Liver (tissue), 9 donors: ENCODE data around the gene LRRC53. TPM values are rescaled to one million over a fixed set of nuclear protein-coding genes. Genes with fewer than 3 reads are reported as not detected.

Experiments
- DNase-seq: peaks from one replicate; pipeline ENCODE4 v3.0.0-alpha.2; 2017; ENCODE audit warnings: low spot score
- H3K27ac ChIP-seq, 2 donors: one replicate each; pipeline ENCODE4 v1.7.0; 2013; ENCODE audit warnings: inconsistent platforms in 2 of 2, low read length in 2 of 2, control low read depth in 1 of 2, low read depth in 1 of 2, mild to moderate bottlenecking in 1 of 2
- H3K27me3 ChIP-seq, 4 donors: one replicate each; pipeline versions ENCODE4 v1.6.1 to v1.7.0; 2013; ENCODE audit warnings: low read length in 3 of 4, inconsistent platforms in 1 of 4, mild to moderate bottlenecking in 1 of 4, moderate library complexity in 1 of 4; ENCODE audit not compliant: control insufficient read depth in 4 of 4, insufficient read depth in 4 of 4
- H3K36me3 ChIP-seq, 4 donors: one replicate each; pipeline versions ENCODE4 v1.6.1 to v1.7.0; 2013; ENCODE audit warnings: low read length in 3 of 4, mild to moderate bottlenecking in 3 of 4, low read depth in 1 of 4, moderate library complexity in 1 of 4; ENCODE audit not compliant: control insufficient read depth in 4 of 4, insufficient read depth in 3 of 4
- H3K4me1 ChIP-seq, 4 donors: one replicate each; pipeline versions ENCODE4 v1.6.1 to v1.7.0; 2013; ENCODE audit warnings: low read length in 3 of 4, mild to moderate bottlenecking in 3 of 4, moderate library complexity in 1 of 4; ENCODE audit not compliant: control insufficient read depth in 4 of 4, insufficient read depth in 4 of 4
- H3K4me3 ChIP-seq, 3 donors: one replicate each; pipeline versions ENCODE4 v1.6.1 to v1.7.0; 2013; ENCODE audit warnings: low read length in 3 of 3, control low read depth in 1 of 3, low read depth in 1 of 3, mild to moderate bottlenecking in 1 of 3
- H3K9ac ChIP-seq, 2 donors: one replicate each; pipeline ENCODE4 v1.7.0; 2013; ENCODE audit warnings: low read length in 2 of 2, mild to moderate bottlenecking in 2 of 2, moderate library complexity in 2 of 2, control low read depth in 1 of 2, low read depth in 1 of 2
- H3K9me3 ChIP-seq, 4 donors: one replicate each; pipeline versions ENCODE4 v1.6.1 to v1.7.0; 2013; ENCODE audit warnings: low read length in 3 of 4; ENCODE audit not compliant: control insufficient read depth in 4 of 4
- CTCF ChIP-seq: fragments of 150-350 bp; IDR thresholded peaks from 2 replicates; pipeline ENCODE4 v1.5.1; 2017; ENCODE audit warnings: improper control_type of control experiment, low read depth, low read length; ENCODE audit not compliant: missing input control
- EGR1 ChIP-seq, 2 donors: IDR thresholded peaks; 2 replicates each; pipeline ENCODE4 v1.6.1; 2016 to 2018; ENCODE audit warnings: antibody characterized with exemption in 2 of 2, low read depth in 2 of 2
- FOXA1 ChIP-seq: IDR thresholded peaks from 2 replicates; pipeline ENCODE4 v1.6.1; 2016; ENCODE audit warnings: antibody characterized with exemption
- FOXA2 ChIP-seq: IDR thresholded peaks from 2 replicates; pipeline ENCODE4 v1.6.1; 2016; ENCODE audit warnings: antibody characterized with exemption
- GABPA ChIP-seq, 2 donors: IDR thresholded peaks in 1 of 2; conservative IDR thresholded peaks in 1 of 2; 2 replicates each; pipeline ENCODE4 v1.6.1; 2016; ENCODE audit warnings: antibody characterized with exemption in 2 of 2, mild to moderate bottlenecking in 1 of 2, moderate library complexity in 1 of 2
- HNF4A ChIP-seq, 2 donors: conservative IDR thresholded peaks; 2 replicates each; pipeline ENCODE4 v1.6.1; 2016; ENCODE audit warnings: antibody characterized with exemption in 2 of 2, mild to moderate bottlenecking in 2 of 2
- HNF4G ChIP-seq: IDR thresholded peaks from 2 replicates; pipeline ENCODE4 v1.6.1; 2016; ENCODE audit warnings: antibody characterized with exemption
- JUND ChIP-seq, 2 donors: IDR thresholded peaks; 2 replicates each; pipeline ENCODE4 v1.6.1; 2016; ENCODE audit warnings: antibody characterized with exemption in 2 of 2
- MAX ChIP-seq: IDR thresholded peaks from 2 replicates; pipeline ENCODE4 v1.6.1; 2016; ENCODE audit warnings: antibody characterized with exemption
- RAD21 ChIP-seq, 2 donors: IDR thresholded peaks; 2 replicates each; pipeline ENCODE4 v1.6.1; 2016; ENCODE audit warnings: antibody characterized with exemption in 2 of 2, mild to moderate bottlenecking in 2 of 2
- TAF1 ChIP-seq: conservative IDR thresholded peaks from 2 replicates; pipeline ENCODE4 v1.6.1; 2016; ENCODE audit warnings: antibody characterized with exemption, mild to moderate bottlenecking
- YY1 ChIP-seq: IDR thresholded peaks from 2 replicates; pipeline ENCODE4 v1.6.1; 2016; ENCODE audit warnings: antibody characterized with exemption, mild to moderate bottlenecking
- ZBTB33 ChIP-seq: IDR thresholded peaks from 2 replicates; pipeline ENCODE4 v1.6.1; 2016; ENCODE audit warnings: antibody characterized with exemption
- WGBS: extraction: QIAGEN DNeasy Blood & Tissue Kit; methylation state at CpG from one replicate; pipeline ENCODE4 v1.1.7; 2013; 5-methylcytosine and 5-hydroxymethylcytosine counted together
- polyA plus RNA-seq, 2 donors: library from polyadenylated mRNA; stranded (reverse) in 1 of 2; unstranded in 1 of 2; fragments of 200-250 nt in 1 of 2; fragments of >200 nt in 1 of 2; fragmentation: Nextera tagmentation in 1 of 2; extraction: Ambion mirVana in 1 of 2; gene quantifications; one replicate each; pipeline versions ENCODE4 v1.2.1 to v1.2.3, GENCODE V29; 2013 to 2015
- total RNA-seq, 2 donors: library from RNA; depleted of rRNA; stranded (reverse); fragments of >200 nt; gene quantifications; one replicate each; pipeline ENCODE4 v1.2.3, GENCODE V29; 2014
- TF ChIP-seq, protein P1 (sequence below): IDR thresholded peaks from 2 replicates; pipeline ENCODE4 v1.6.1; 2016; ENCODE audit warnings: antibody characterized with exemption, mild to moderate bottlenecking
- donor health status: healthy.
- donor health status: healthy.
- donor health status: healthy.
- donor health status: healthy.
- donor health status: healthy.

Gene LRRC53
- total and polyA plus RNA-seq, 4 donors = not detected

- H3K9ac ChIP-seq = no peak overlapping the region
- WGBS = 73% methylated on average over 4 of the region's 4 CpGs
- TF ChIP-seq TAF1 (no peak), YY1 (no peak), HNF4G (no peak), ZBTB33 (no peak), MAX (no peak), HNF4A (conservative IDR thresholded peaks at IDR 0.05) (no peak), CTCF (no peak)
- TF ChIP-seq, protein P1, sequence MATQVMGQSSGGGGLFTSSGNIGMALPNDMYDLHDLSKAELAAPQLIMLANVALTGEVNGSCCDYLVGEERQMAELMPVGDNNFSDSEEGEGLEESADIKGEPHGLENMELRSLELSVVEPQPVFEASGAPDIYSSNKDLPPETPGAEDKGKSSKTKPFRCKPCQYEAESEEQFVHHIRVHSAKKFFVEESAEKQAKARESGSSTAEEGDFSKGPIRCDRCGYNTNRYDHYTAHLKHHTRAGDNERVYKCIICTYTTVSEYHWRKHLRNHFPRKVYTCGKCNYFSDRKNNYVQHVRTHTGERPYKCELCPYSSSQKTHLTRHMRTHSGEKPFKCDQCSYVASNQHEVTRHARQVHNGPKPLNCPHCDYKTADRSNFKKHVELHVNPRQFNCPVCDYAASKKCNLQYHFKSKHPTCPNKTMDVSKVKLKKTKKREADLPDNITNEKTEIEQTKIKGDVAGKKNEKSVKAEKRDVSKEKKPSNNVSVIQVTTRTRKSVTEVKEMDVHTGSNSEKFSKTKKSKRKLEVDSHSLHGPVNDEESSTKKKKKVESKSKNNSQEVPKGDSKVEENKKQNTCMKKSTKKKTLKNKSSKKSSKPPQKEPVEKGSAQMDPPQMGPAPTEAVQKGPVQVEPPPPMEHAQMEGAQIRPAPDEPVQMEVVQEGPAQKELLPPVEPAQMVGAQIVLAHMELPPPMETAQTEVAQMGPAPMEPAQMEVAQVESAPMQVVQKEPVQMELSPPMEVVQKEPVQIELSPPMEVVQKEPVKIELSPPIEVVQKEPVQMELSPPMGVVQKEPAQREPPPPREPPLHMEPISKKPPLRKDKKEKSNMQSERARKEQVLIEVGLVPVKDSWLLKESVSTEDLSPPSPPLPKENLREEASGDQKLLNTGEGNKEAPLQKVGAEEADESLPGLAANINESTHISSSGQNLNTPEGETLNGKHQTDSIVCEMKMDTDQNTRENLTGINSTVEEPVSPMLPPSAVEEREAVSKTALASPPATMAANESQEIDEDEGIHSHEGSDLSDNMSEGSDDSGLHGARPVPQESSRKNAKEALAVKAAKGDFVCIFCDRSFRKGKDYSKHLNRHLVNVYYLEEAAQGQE = no peak
- H3K4me3 ChIP-seq = no peak overlapping the region
- no peak overlapping the region for H3K27ac ChIP-seq
- H3K9me3 ChIP-seq = no peaks in the 10 kb centered on the region
- H3K4me1 ChIP-seq = no peaks in the 10 kb centered on the region
- DNase-seq = no peak
- no peaks in the 10 kb centered on the region for H3K27me3 ChIP-seq
- no peaks in the 10 kb centered on the region for H3K36me3 ChIP-seq
Observed at GRCh38 chr1:74548961-74549750, 36.7 kb upstream of the LRRC53 start.

GRCh38 chr1:74545821-74546220, 33.4 kb upstream of the LRRC53 start:
- 91% methylated on average over 2 of the region's 2 CpGs for WGBS

More at GRCh38 chr1:74545821-74546220, 33.4 kb upstream of the LRRC53 start:
- H3K4me3 ChIP-seq = no peak overlapping the region
- H3K36me3 ChIP-seq = no peaks in the 10 kb centered on the region
- DNase-seq = no peak
- H3K27ac ChIP-seq = no peak overlapping the region
- no peaks in the 10 kb centered on the region for H3K4me1 ChIP-seq
- H3K9ac ChIP-seq = no peak overlapping the region
- H3K27me3 ChIP-seq = no peaks in the 10 kb centered on the region
- TF ChIP-seq FOXA2 (no peak), HNF4G (no peak), YY1 (no peak), HNF4A (conservative IDR thresholded peaks at IDR 0.05) (no peak), GABPA (IDR thresholded peaks at IDR 0.05 in 1 of 2, conservative IDR thresholded peaks at IDR 0.05 in 1 of 2) (no peak), ZBTB33 (no peak), FOXA1 (no peak), EGR1 (IDR thresholded peaks at IDR 0.05; ENCODE audit: low read depth in 2 of 2) (no peak), MAX (no peak), JUND (IDR thresholded peaks at IDR 0.05) (no peak), RAD21 (IDR thresholded peaks at IDR 0.05) (no peak)
- no peaks in the 10 kb centered on the region for H3K9me3 ChIP-seq
